GM12801 (cell line): ENCODE data around the gene AKAP1.

Experiments
- TF ChIP-seq, protein P1 (sequence below): IDR thresholded peaks from one replicate; pipeline ENCODE4 v1.5.1; 2011; ENCODE audit warnings: control low read depth; ENCODE audit not compliant: insufficient read length; ENCODE audit errors: extremely low read depth

AKAP1 gene

DNA sequence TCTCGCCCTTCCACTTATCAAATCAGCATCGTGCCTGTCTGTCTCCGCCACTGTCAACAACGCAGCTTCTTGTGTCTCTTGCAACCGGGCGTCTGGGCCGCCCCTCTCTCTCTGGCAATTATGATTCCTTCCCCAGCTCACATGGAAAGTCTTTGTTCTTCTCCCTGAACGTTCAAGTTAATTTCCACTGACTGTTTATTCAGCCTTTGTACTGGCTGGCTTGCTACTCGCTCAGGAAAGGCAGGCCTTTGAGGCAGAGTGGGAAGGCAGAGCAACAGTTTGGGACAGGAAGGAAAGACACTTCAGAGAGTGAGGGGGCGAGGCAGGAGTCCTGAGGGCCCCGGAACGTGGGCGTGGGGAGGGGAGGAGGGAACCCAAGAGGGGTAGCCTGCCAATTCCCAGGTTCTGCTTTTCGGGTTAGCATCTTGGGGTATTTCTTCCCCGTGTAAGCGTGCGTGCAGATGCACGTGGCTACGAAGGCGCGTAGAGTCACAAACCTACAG is 50.8 kb downstream of the AKAP1 start:
- TF ChIP-seq, protein P1, sequence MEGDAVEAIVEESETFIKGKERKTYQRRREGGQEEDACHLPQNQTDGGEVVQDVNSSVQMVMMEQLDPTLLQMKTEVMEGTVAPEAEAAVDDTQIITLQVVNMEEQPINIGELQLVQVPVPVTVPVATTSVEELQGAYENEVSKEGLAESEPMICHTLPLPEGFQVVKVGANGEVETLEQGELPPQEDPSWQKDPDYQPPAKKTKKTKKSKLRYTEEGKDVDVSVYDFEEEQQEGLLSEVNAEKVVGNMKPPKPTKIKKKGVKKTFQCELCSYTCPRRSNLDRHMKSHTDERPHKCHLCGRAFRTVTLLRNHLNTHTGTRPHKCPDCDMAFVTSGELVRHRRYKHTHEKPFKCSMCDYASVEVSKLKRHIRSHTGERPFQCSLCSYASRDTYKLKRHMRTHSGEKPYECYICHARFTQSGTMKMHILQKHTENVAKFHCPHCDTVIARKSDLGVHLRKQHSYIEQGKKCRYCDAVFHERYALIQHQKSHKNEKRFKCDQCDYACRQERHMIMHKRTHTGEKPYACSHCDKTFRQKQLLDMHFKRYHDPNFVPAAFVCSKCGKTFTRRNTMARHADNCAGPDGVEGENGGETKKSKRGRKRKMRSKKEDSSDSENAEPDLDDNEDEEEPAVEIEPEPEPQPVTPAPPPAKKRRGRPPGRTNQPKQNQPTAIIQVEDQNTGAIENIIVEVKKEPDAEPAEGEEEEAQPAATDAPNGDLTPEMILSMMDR = no peak

DNA sequence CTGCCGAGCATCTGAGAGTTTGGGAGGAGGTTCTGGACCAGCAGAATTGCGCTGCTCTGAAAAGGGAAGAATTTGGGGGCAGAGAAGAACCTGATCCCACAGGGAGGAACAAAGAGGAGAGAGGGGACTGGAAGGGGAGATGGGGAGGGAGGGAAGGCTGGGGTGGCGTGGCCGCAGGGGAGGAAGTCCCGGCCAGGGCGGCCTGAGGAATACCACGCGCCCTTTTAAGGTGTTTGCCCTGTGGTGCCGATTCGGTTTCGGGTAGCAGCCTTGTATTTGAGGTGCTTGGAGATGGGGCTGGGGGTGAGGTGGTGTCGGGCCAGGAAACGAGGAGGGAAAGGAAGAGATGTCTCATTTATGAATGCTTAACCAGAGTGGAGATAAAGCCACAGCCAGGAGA is 51.3 kb downstream of the AKAP1 start:
- TF ChIP-seq, protein P1 = no peak

DNA sequence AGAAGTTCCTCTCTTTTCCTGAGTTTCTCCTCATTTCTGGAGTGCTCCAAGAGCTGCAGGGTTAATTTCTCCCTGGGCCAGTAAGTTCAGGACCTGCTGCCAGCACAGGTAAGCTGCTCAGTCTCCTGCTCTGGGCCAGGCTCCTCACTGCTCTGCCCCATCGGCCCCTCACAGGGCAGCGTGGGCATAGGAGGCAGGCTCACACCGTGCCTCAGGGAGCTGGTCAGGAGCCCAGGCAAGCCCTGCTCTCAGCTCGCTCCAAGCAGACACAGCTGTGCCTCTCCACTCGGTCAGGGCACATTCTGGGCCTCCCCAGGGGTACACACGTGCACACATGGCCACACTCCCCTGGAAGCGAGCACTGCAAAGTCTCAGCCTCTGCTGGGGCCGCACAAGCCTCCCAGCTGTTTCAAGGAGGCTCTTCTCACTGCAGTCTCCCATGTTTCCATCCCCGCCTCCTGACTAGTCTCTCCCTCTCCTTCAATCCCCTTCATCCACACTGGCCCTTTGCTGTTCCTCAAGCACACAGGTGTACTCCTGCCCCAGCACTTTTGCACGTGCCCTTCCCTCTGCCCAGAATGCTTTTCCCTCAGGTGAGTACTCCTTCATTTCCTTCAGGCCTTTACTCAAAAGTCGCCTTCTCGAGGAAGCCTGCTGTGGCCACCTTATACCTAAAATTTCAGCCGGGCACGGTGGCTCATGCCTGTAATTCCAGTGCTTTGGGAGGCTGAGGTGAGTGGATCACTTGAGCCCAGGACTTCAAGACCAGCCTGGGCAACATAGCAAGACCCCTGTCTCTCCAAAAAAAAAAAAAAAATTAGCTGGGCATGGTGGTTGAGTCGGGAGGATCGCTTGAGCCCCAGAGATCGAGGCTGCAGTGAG is 53.2 kb downstream of the AKAP1 start:
- TF ChIP-seq, protein P1 = no peak

DNA sequence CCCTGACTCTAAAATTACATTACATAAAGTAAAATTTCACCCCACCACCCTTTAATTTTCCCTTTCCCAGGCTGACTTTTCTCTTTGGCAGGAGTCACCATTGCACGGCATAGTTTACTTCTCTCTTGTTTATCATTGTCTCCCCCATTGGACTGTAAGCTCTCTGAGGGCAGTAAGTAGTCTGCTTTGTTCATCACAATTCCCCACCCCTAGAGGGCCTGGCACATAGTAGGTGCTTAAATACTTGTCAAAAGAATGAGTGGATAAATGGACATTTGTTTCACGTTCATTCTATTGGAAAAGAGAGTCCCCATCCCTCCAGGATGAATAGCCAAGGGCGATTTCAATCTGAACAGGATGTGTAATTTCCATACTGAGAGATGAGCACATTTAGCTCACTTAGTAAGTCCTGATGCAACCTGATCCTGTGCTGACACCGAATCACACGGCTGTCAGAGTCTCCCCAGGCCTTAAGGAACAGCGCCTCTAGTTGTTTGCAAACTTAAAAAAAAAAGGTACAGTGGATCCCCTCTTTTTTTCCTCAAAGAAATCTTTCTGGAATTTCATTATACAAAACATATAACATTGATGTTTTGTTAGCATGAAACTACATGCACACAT is 54.0 kb downstream of the AKAP1 start:
- TF ChIP-seq, protein P1 = no peak

DNA sequence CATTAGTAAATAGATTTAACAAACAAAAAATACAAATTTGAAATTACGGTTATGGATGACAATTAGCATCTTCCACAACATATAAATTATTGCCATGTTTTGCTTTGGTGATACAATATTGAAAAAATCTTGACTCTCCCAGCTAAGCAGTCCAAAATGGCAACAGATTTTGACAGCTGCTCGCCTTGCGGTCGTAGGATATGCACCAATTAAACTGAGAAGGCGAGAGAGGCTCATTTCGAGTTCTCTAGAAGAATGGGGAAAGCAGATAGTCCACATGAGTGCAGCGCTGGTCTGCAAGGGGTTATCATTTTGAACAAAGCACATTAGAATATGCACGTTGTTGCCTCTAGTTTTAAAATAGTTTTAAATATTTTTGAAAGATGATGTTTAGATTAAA is 55.3 kb downstream of the AKAP1 start:
- TF ChIP-seq, protein P1 = no peak

DNA sequence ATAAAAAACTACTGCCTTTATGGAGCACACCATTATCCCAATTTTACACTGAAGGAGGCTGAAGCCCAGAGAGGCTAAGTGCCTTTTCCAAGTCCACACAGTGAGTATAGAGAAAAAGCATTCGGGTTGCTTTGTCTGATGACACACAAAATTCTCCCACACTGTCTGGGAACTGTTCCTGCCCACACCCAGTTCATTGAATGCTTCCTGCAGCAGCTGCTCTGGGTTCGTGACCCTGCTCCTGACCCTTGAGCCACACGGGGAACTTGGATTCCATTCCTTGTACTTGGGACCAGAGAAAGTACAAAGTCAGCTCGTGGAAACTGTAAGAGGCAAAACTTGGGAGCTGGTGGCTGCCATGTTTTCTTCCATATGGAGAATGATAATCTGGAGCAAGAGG is 57.9 kb downstream of the AKAP1 start:
- TF ChIP-seq, protein P1 = no peak

DNA sequence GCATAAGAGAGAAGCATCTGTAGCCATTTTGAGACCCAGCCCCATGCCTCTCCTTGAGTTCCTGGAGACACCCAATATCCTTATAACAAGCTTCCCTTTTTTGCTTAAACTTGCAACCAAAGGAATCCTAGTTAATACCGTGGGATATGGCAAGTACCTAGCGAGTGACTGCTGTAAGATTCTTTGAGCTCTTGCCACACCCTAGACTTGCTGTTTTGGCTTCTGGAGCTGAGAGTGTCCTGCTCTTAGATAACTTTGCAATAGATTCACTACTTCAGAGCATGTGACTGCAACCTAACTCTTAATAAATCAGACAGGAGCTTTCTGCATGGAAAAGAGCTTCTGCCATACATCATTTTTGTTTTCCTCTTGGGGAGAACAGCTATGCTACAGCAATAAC is 58.3 kb downstream of the AKAP1 start:
- TF ChIP-seq, protein P1 = no peak
